IMR-90 (cell line): ENCODE measurements around the gene TMEM209.

Source experiments
- POLR2A ChIP-seq: IDR thresholded peaks from 2 replicates; pipeline ENCODE4 v1.6.1; 2012; ENCODE audit warnings: mild to moderate bottlenecking, low read depth, low read length
- RAD21 ChIP-seq: IDR thresholded peaks from 2 replicates; pipeline ENCODE4 v1.6.1; 2012; ENCODE audit warnings: low read length, improper control_type of control experiment
- RCOR1 ChIP-seq: IDR thresholded peaks from 2 replicates; pipeline ENCODE4 v1.6.1; 2012; ENCODE audit warnings: mild to moderate bottlenecking, low read length, improper control_type of control experiment; ENCODE audit not compliant: insufficient replicate concordance
- RFX5 ChIP-seq: IDR thresholded peaks from 2 replicates; pipeline ENCODE4 v1.8.0; 2012; ENCODE audit warnings: low read depth, mild to moderate bottlenecking, low read length, moderate library complexity
- TF ChIP-seq, protein P1 (sequence below): conservative IDR thresholded peaks from 2 replicates; pipeline ENCODE4 v1.5.1; 2012; ENCODE audit warnings: mild to moderate bottlenecking, low read depth, low read length, improper control_type of control experiment
- TF ChIP-seq, protein P2 (sequence below): fragments of 150-350 bp; IDR thresholded peaks from 2 replicates; pipeline ENCODE4 v1.6.1; 2016; ENCODE audit warnings: low read depth, mild to moderate bottlenecking, low read length, moderate library complexity, borderline replicate concordance

GRCh38 chr7:130124711-130125110 is 80.5 kb downstream of the TMEM209 start:
- TF ChIP-seq, protein P1, sequence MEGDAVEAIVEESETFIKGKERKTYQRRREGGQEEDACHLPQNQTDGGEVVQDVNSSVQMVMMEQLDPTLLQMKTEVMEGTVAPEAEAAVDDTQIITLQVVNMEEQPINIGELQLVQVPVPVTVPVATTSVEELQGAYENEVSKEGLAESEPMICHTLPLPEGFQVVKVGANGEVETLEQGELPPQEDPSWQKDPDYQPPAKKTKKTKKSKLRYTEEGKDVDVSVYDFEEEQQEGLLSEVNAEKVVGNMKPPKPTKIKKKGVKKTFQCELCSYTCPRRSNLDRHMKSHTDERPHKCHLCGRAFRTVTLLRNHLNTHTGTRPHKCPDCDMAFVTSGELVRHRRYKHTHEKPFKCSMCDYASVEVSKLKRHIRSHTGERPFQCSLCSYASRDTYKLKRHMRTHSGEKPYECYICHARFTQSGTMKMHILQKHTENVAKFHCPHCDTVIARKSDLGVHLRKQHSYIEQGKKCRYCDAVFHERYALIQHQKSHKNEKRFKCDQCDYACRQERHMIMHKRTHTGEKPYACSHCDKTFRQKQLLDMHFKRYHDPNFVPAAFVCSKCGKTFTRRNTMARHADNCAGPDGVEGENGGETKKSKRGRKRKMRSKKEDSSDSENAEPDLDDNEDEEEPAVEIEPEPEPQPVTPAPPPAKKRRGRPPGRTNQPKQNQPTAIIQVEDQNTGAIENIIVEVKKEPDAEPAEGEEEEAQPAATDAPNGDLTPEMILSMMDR, result no peak
- TF ChIP-seq RAD21 (no peak), RCOR1 (no peak), POLR2A (no peak), RFX5 (no peak)
- TF ChIP-seq, protein P2, sequence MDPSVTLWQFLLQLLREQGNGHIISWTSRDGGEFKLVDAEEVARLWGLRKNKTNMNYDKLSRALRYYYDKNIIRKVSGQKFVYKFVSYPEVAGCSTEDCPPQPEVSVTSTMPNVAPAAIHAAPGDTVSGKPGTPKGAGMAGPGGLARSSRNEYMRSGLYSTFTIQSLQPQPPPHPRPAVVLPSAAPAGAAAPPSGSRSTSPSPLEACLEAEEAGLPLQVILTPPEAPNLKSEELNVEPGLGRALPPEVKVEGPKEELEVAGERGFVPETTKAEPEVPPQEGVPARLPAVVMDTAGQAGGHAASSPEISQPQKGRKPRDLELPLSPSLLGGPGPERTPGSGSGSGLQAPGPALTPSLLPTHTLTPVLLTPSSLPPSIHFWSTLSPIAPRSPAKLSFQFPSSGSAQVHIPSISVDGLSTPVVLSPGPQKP, result no peak
